CD4-positive, alpha-beta T cell treated with Interleukin-21 for 1 hour (primary cell): ENCODE measurements around the gene FN3KRP.
"Not testable (repeated sequence)": the region's sequence is repeated elsewhere in the genome, so short reads cannot be mapped to it uniquely, and the experiment has no call there.

ENCODE experiments used
- DNase-seq: peaks from one replicate; pipeline ENCODE4 v3.0.0-alpha.2; 2020

FN3KRP gene

DNA sequence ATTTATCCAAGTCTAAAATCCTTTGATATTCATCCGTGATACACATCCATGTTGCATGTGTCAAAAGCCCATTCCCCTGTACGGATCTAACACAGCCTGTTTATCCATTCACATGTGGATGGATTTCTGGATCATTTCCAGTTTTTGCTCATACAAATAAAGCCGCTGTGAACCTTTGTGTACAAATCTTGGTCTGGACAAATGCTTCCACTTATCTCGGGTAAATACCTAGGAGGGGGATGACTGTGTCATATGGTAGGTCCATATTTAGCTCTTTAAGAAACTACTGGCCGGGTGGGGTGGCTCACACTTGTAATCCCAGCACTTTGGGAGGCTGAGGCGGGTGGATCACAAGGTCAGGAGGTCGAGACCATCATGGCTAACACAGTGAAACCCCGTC is 29.0 kb downstream of the FN3KRP start:
- DNase-seq: no peak

DNA sequence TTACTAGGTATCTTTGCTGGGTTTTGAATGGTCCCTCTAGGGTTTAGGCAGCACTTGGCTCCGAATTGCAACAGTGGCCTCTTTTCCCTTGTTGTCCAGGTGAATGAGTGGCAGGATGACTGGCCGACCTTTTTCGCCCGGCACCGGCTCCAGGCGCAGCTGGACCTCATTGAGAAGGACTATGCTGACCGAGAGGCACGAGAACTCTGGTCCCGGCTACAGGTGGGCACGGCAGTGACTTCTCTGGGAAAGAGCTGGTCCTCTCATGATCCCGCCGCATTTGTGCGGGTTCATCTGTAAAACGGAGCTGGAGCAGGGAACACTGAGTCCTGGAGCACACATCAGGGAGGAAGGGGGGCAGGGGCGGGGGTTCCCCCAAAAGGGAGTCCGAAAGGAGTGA is 32.2 kb downstream of the FN3KRP start:
- DNase-seq: no peak

DNA sequence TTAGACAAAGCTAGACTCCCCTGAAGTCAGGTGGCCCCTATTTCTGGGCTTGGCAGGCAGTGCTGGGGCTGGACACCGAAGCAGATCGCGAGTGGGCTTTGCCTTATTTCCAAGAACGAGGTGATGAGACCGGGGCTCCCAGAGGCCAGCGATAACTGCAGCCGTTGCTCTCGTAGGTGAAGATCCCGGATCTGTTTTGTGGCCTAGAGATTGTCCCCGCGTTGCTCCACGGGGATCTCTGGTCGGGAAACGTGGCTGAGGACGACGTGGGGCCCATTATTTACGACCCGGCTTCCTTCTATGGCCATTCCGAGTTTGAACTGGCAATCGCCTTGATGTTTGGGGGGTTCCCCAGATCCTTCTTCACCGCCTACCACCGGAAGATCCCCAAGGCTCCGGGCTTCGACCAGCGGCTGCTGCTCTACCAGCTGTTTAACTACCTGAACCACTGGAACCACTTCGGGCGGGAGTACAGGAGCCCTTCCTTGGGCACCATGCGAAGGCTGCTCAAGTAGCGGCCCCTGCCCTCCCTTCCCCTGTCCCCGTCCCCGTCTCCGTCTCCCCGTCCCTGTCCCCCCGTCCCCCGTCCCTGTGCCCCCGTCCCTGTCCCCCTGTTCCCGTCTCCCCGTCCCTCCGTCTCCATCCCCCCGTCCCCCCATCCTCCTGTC is 33.9 kb downstream of the FN3KRP start:
- DNase-seq: no peak

DNA sequence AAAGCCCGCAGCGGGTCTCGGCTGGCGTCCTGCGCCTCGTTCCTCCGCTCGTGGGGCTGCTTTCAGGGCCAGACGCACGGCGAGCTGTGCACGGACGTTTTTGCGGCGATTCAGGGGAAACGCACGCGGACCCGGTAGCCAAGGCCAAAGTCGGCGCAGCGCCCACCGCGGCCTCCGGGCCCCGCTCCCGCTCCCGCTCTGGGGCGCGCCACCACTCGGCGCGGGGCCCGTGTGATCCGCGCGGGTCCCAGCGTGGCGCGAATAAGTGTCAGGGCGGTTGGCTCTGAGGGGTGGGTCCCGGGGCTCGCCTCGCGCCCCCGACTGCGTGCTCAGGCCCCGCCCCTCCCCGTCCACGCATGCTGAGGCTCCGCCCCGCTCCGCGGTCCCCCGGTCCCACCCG is 34.7 kb downstream of the FN3KRP start:
- no peak for DNase-seq

GRCh38 chr17:82751571-82752370 is 35.3 kb downstream of the FN3KRP start, which contains the start of gene TBCD:
TBCD (plus strand) TSS chr17:82752065; CDS start chr17:82752194, 129 bp downstream.
- peak; percentile 84 for DNase-seq

DNA sequence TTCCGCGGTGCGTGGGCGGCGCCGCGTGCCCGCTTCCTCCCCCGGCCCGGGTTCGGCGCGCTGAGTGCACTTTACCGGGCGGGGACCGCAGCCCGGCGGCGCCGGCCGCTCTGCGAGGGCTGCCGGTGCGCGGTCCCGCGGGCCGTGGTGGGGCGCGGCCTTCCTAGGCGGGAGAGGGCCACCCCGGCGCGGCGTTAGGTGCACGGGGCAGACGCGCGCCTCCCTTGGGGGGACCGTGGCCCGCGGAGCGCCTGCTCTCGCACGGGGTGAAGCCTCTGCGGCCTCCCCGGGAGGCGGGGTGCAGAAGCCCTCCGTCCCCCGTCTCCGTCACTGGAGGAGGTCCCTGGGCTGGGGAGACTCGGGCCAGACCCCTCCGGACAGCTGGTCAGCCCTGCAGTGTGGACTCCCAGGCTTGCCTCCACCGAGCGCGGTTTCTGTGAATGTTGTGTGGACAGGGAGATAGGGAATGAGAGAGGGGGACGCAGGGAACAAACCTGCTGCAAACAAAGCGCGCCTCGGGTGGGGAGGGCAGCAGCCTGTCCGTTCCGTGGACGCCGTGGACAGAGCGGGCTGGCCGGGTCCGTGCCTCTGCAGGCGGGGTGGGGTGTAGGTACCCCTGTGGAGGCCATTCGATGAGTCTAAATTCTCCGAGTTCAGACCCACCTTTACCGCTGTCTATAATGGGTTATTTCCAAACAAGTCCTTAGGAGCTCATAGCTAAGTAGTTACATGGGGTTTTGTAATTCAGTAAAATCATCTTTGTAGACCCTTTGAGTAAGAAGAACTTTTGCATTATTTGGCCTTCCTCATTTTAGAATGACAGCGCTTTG is 36.1 kb downstream of the FN3KRP start:
- no peak for DNase-seq

- no peak for DNase-seq
Measured at GRCh38 chr17:82753201-82753464, 36.6 kb downstream of the FN3KRP start.

GRCh38 chr17:82754297-82755208 is 38.0 kb downstream of the FN3KRP start:
- DNase-seq: no peak

- no peak for DNase-seq
Measured at GRCh38 chr17:82756166-82756565, 39.7 kb downstream of the FN3KRP start.

DNA sequence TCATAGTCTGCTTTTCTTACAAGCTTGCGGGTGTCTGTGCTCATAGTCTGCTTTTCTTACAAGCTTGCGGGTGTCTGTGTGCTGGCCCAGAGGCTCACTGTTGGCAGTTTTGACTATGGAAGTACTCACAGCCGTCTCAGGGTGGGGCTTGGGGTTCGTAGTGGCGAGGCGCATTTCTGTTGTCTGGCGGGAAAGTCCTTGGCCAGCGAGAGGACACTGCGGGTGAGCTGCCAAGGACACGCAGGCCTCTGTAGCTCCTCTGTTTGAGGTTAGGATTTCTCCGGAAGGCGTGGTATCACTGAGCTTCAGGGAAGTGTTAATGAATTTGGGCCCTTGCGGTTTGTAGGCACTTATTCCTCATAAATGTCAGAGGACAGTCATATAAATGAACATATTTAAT is 48.9 kb downstream of the FN3KRP start:
- no peak for DNase-seq

- peak; percentile 49 for DNase-seq
Measured at GRCh38 chr17:82767041-82767754, 50.7 kb downstream of the FN3KRP start.

DNA sequence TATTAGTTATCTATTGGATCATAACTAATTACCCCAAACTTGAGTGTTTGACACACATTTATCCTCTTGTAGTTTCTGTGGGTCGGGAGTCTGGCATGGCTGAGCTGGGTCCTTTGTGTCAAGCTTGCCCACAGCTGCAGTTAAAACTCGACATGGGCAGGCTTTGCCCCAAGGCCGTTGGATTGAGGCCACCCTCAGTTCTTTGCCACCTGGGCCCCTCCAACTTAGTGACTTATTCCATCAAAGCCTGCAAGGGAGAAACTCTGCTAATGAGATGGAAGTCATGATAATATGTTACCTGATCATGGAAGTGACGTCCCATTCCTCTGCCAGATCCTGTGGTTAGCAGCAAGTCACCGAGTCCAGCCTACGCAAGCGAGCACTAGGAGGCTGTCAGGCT is 52.5 kb downstream of the FN3KRP start:
- no peak for DNase-seq

DNA sequence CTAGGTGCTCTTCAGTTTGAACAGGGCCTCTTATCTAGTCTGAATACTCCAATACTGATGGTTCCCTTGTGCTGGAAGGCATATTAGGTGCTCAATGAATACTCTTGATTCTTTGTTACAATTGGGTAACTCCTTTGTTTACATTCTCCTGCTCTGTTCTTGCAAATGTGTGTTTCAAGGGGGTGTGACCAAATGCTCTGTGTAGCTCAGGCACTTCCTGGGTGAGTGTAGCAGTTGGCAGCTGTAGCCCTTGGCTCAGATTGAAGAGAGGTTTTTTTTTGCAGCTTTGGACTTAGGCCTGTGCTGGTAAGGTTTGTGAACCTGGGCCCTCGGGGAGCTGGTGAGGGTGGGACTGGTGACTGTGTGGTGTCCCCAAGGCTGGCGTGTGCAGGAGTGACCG is 55.5 kb downstream of the FN3KRP start:
- DNase-seq: no peak

- not testable (repeated sequence) for DNase-seq
Measured at GRCh38 chr17:82774456-82774855, 58.0 kb downstream of the FN3KRP start.

DNA sequence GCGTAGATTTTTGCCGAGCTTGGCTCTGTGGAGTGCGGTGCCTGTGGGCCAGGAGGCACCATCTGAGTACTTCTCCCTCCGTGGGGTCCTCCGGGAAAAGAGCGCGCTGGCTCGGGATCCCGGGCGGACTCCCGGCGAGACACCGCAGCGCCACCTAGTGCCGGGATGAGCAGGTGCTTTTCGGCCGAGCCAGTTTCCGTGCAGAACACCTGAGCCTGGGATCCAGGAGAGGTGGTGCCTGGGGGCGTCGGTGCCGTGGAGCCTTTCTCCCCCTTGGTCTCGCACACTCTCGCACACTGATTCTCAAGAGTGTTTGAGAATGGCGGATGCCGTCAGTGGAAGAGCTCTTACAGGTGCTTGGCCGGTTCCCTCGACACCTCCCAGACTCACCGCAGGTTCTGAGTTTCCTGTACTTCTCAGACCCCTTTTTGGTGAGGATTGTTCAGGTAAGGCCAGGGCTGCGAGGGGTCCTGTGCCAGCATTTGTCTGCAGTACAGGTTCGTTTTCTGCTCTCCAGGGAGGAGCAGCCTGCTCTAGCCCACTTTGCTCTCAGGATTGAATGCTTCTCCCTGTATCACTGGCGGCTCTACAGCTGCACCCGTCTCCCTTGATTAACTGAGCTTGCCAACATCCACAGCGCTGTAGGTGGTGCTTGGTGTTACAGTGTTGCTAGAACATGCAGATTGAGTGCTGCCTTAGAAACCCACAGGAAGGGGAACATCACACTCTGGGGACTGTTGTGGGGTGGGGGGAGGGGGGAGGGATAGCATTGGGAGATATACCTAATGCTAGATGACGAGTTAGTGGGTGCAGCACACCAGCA is 58.7 kb downstream of the FN3KRP start:
- peak; percentile 41 for DNase-seq

DNA sequence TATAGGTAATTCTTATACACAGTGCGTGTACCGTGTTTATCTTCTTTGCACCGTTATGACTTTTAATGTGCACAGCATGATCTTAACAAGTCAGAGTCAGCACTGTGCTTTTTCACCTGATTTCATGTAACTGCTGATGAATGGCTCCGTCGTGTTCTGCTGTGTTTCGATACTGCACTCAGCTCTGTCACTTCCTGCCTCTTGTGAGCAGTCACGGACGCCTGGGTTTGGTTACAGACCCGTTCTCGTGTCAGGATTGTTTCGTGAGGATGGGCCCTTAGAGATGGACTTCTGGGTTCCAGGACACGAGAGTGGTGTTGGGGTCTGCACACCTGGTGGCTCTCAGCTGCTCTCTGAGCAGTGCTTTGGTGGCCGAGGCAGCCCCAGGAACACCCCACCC is 59.9 kb downstream of the FN3KRP start:
- DNase-seq: no peak
